GM21786 (cell line): Measurements from ENCODE around the gene CAMK2B.

Experiments
- ATAC-seq: cut with Tn5 transposase; IDR thresholded peaks from one replicate; pipeline ENCODE4 v1.9.1; 2021; ENCODE audit not compliant: unreplicated experiment

The CAMK2B gene

GRCh38 chr7:44309271-44310091 lies 15.9 kb downstream of the CAMK2B start:
- ATAC-seq, result no peak

DNA sequence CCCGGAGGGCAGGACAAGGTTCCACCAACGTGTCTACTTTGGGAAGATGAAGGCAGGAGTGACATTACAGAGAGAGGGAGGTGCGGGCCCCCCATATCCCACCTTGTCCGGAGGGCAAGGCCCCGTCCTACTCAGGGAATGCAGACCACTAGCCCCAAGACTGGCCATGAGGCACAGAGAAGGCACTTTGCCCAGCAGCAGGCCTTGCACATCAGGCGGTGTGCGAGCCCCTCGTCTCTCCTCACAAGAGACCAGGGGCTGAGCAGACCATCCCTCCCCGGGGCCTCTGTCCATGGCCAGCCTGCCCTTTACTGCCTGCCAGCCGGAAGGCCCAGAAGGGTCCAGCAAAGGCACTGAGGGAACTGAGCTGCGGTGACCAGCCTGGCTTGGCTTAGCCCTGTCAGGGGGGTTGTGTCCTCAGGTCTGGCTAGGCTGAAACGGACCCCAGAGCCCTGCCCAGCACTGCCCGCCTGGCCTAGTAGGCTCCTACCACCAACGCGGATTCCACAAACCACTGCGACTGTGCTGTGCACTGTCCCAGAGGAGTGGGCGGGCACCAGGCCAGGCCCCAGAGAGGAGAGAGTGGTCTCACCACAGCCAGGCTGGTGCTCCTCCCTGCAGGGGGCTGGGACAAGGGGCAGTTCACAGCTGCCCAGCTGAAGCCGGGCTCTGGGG lies 16.7 kb downstream of the CAMK2B start:
- no peak for ATAC-seq

DNA sequence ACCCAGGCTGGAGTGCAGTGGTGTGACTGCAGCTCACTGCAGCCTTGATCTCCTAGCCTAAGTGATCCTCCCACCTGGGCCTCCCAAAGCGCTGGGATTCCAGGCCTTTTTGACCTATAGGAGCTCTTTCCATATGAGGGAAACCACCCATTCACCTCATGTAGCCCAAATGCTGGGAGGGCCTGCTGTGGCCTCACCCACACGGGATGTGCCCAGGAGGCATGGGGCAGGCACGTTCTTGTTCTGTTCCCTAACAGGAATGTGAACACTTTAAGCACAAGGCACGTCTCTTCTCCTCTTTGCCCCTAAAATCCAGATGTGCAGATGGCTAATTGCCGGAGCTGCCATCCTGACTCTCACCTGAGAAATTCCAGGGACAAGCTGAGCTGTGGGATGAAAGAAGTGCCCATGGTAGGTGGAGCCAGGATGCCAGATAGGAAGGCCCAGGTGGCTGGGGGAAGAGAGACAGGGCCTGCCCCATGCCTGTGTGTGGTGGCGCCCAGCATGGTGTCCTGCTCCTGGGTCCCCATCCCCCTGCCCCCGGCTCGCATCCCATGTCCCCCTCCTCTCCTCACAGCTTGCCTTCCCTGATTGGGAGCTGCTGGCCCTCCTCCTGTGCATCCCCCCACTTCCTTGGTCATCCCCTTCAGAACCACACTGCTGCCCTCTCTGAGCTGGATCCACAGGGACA lies 17.3 kb downstream of the CAMK2B start:
- ATAC-seq, result no peak

GRCh38 chr7:44307301-44307900 lies 18.0 kb downstream of the CAMK2B start:
- no peak for ATAC-seq

DNA sequence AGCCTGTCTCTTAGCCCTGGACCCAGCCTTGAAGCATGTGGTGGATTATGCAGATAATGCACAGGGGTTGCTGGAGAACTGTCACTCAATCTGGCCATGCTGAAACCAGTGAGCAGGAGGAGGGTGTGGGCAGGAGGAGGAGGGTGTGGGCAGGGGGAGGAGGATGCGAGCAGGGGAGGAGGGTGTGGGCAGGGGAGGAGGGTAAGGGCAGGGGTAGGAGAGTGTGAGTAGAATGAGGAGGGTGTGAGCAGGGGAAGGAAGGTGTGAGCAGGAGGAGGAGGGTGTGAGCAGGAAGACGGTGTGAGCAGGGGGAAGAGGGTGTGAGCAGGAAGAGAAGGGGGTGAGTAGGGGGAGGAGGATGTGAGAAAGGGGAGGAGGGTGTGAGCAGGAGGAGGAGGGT lies 18.8 kb downstream of the CAMK2B start:
- ATAC-seq, result no peak

GRCh38 chr7:44305564-44306507 lies 19.6 kb downstream of the CAMK2B start:
- ATAC-seq, result no peak

GRCh38 chr7:44294325-44295069 lies 30.9 kb downstream of the CAMK2B start:
- ATAC-seq, result no peak

- ATAC-seq, result no peak
These were observed 31.7 kb downstream of the CAMK2B start for GRCh38 chr7:44293561-44294324.

DNA sequence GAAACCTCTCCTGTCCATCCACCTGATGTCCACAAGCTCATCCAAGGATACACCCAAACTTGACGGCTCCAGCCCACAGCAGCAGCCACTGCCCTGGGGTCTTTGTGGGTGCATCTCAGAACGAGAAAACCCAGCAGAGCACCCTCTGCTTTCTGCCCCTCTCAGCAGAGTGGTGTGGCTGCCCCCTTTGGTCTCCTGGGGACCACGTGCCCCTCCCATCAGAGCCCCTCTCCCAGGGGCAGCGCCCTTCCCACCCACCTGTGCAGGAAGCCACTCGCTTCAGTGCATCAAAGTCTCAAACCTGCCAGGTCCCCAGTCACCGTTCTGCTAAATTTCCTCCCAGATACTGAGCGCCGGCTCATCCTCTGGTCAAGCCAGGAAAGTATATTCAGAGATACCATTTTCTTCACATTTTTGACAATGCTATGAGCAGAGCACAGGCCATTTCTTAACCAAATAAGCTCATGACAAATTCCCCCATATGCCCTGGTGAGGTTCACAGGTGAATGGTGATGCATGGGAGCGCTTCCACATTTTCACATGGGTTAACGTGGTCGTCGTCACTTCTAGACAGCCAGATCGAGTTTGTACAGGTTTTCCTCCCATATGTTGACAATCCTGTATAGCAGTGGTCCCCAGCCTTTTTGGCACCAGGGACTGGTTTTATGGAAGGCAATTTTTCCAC lies 32.4 kb downstream of the CAMK2B start:
- ATAC-seq, result no peak

DNA sequence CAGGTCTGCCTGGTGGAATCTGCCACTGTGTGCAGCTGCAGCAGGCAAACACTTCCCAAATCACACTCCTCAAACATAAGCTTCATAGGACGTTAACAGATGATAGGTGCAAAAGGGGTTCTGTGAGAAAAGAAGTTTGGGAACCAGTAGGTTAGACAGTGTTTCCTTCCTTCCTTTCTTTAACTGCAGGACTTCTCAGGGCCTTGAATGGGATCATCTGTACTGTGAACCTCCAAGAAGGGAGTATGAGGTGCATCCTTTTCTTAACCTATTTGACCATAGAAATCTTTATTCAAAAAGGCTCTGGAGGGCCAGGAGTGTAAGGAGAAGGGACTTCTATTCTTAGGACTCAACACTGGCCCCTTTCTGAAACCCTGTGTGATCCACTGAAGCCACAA lies 33.0 kb downstream of the CAMK2B start:
- no peak for ATAC-seq

GRCh38 chr7:44291733-44292419 lies 33.5 kb downstream of the CAMK2B start:
- no peak for ATAC-seq

GRCh38 chr7:44291066-44291732 lies 34.2 kb downstream of the CAMK2B start:
- ATAC-seq, result no peak

GRCh38 chr7:44290252-44290620 lies 35.2 kb downstream of the CAMK2B start:
- no peak for ATAC-seq

DNA sequence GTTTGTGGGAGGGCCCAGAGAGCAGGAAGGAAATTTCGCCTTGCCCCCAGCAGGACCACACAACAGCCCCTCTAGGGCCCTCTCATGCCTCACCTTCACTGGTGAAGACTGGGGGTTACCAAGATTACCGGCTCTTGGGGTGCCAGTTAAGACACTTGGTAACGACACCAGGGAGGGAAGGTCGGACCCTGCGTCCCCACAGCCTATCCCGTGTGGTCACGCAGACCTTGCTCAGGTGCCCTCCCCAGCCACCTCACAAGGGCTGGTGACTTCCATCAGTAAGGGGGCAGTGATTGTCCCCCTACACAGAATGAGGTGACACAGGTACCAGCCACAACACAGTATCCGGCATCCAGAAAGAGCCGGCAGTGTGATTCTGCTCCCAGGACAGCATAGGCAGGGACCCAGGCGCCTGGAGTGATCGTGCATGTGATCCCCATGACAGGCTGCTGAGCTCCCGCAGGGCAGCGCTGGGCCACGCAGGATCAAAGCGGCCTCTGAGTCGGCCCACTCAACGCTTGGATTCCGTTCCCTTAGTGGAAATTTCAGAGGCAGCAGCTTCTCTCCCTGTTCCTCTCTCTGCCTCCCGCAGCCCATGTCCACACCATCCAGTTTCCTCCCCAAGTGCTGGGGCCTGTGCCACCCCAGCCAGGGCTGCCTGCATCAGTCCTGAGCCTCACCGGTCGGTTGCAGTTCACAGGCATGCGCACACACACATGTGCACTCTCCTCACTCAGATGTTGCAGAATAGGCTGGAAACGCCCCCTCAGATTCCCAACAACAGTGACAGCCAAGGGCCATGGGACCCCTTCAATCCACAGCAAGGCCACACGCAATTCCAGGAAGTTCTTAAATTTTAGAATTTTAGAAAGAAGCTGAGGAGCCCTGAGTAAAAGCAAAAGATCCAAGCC lies 35.8 kb downstream of the CAMK2B start:
- ATAC-seq, result no peak

GRCh38 chr7:44288811-44289340 lies 36.5 kb downstream of the CAMK2B start:
- no peak for ATAC-seq

- ATAC-seq, result no peak
These were observed 37.1 kb downstream of the CAMK2B start for GRCh38 chr7:44288381-44288685.
